GM18526 (cell line): ENCODE results near the gene AUTS2.

Source experiments
- POLR2A ChIP-seq: IDR thresholded peaks from 3 replicates; pipeline ENCODE4 v1.6.1; 2011; ENCODE audit not compliant: insufficient read length; ENCODE audit errors: extremely low read depth

The AUTS2 gene

GRCh38 chr7:70352088-70352487 is 753.8 kb downstream of the AUTS2 start:
- TF ChIP-seq POLR2A = no peak

GRCh38 chr7:70352906-70353305 is 754.6 kb downstream of the AUTS2 start:
- no peak for TF ChIP-seq POLR2A

GRCh38 chr7:70353330-70353945 is 755.2 kb downstream of the AUTS2 start:
- no peak for TF ChIP-seq POLR2A

GRCh38 chr7:70353946-70354335 is 755.7 kb downstream of the AUTS2 start:
- no peak for TF ChIP-seq POLR2A

GRCh38 chr7:70354409-70355169 is 756.3 kb downstream of the AUTS2 start:
- no peak for TF ChIP-seq POLR2A

GRCh38 chr7:70355198-70356020 is 757.1 kb downstream of the AUTS2 start:
- no peak for TF ChIP-seq POLR2A

GRCh38 chr7:70356085-70356786 is 758.0 kb downstream of the AUTS2 start:
- no peak for TF ChIP-seq POLR2A

GRCh38 chr7:70356787-70357328 is 758.6 kb downstream of the AUTS2 start:
- no peak for TF ChIP-seq POLR2A

GRCh38 chr7:70360557-70360956 is 762.3 kb downstream of the AUTS2 start:
- no peak for TF ChIP-seq POLR2A

- no peak for TF ChIP-seq POLR2A
Measured at GRCh38 chr7:70361821-70362220, 763.5 kb downstream of the AUTS2 start.

GRCh38 chr7:70371652-70372051 is 773.4 kb downstream of the AUTS2 start:
- no peak for TF ChIP-seq POLR2A

GRCh38 chr7:70372768-70373515 is 774.7 kb downstream of the AUTS2 start:
- no peak for TF ChIP-seq POLR2A

- TF ChIP-seq POLR2A = no peak
Measured at GRCh38 chr7:70374772-70375533, 776.7 kb downstream of the AUTS2 start.
